K562 treated with DMSO at 1 percent for 12 hours (cell line): ENCODE measurements around the gene CPNE8. TPM values are rescaled to one million over a fixed set of nuclear protein-coding genes. Genes with fewer than 3 reads are reported as not detected.

Experiments
- total RNA-seq: library from RNA; unstranded; fragments of 300-600 nt; gene quantifications from 2 replicates; pipeline ENCODE4 v1.2.3, GENCODE V29; 2022; ENCODE audit not compliant: insufficient read depth

The CPNE8 gene
- 1.1 and 3.4 TPM in 2 replicates for total RNA-seq

DNA sequence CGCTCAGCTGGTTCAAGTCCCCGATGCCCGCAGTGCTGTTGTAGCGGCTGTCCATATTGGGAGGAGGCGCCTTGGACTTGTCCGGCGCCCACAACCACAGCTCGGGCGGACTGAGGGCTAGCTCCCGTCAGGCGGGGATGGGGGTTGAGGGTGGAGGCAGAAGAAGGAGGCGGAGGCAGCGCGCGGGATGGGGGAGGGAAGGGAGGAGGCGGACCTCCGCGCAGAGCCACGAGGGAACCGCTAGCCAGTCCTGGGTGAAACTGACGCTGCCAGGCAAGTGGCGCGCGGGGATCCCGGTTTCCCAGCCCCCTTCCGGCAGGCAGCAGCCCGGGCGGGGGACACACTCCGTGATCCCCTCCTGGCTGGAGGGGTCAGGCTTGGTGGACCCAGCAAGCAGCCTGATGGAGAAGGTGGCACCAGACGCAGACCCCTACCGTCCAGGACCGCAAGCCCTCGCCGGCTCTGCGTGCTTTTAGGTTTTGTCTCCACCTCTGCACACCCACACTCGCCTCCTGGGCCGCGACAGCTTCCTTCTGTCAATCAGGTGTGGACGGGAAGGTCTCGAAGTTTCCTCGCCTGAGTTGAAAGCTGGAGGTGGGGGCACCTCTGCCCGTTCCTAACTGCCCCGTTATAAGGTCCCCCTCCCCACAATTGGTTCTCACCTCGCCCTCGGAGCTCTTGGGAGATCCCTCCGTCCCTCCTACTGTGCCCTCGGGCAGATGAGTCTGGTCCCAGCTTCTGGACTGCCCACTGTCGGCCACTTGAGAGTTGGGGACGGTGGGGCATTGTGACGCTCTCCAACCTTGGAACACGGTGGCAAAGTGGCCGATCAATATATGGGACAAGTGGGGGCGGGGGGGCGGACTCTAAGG lies at the start of gene CPNE8:
Gene CPNE8 (minus strand): TSS at position 112 of the 872 bp plus-strand sequence. CDS start 57 bp downstream, at position 55.

